ENCODE results near the gene STX4. TPM values are rescaled to one million over a fixed set of nuclear protein-coding genes. Genes with fewer than 3 reads are reported as not detected.

Gene STX4
- total and polyA plus RNA-seq, 9 of the 15 experiments (the other 6 are each of a cell fraction or from before 2014, with no cell fraction given): 3.2 to 48.0 (median 21.5) TPM

DNA sequence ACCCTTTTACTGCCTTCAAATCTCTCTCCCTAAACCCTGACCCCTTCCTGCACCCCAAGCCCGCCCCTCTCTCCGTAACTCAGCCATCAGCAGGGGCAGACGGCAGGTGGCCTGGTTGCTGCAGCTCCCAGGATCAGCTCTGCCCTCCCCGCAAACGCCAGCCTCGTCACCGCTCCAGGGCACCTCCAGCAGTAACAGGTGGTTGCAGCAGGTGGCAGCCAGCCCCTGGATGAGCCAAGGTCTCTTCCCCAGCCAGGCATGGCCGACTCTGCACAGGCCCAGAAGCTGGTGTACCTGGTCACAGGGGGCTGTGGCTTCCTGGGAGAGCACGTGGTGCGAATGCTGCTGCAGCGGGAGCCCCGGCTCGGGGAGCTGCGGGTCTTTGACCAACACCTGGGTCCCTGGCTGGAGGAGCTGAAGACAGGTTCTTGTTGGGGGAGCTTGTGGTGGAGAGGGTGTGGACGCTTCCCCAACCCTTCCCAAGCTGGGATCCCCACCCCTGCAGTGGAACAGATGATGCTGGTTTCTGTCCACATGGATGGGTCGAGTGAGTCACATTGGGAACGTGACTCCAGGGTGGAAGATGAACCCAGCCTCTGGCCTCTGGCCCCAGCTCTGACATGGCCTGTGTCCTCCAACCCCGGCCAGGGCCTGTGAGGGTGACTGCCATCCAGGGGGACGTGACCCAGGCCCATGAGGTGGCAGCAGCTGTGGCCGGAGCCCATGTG is 47.8 kb upstream of the STX4 start (continued):
- no peak for TF ChIP-seq PHF8 (IDR thresholded peaks at IDR 0.05; ENCODE audit: borderline replicate concordance, low read length)
- no peak for TF ChIP-seq CBX8 (IDR thresholded peaks at IDR 0.05; ENCODE audit: borderline replicate concordance, extremely low read depth, low read depth, low read length, poor library complexity, severe bottlenecking)
- TF ChIP-seq TCF7L2 (IDR thresholded peaks at IDR 0.05; ENCODE audit: low read depth, low read length): no peak
- TF ChIP-seq NFE2 (IDR thresholded peaks at IDR 0.05; ENCODE audit: low read depth): no peak
- no peak for TF ChIP-seq ZNF224 (CRISPR knock-in tag; IDR thresholded peaks at IDR 0.05)
- 0 out of 2 replicates have a peak, but pooled peaks have one; percentile 33 for TF ChIP-seq ARID1B (IDR thresholded peaks at IDR 0.05)
- TF ChIP-seq, protein P1, sequence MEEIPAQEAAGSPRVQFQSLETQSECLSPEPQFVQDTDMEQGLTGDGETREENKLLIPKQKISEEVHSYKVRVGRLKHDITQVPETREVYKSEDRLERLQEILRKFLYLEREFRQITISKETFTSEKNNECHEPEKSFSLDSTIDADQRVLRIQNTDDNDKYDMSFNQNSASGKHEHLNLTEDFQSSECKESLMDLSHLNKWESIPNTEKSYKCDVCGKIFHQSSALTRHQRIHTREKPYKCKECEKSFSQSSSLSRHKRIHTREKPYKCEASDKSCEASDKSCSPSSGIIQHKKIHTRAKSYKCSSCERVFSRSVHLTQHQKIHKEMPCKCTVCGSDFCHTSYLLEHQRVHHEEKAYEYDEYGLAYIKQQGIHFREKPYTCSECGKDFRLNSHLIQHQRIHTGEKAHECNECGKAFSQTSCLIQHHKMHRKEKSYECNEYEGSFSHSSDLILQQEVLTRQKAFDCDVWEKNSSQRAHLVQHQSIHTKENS (CRISPR knock-in tag; IDR thresholded peaks at IDR 0.05): no peak
- TF ChIP-seq SRSF1 (IDR thresholded peaks at IDR 0.05; ENCODE audit: low read depth, low read length): no peak
- TF ChIP-seq, protein P2, sequence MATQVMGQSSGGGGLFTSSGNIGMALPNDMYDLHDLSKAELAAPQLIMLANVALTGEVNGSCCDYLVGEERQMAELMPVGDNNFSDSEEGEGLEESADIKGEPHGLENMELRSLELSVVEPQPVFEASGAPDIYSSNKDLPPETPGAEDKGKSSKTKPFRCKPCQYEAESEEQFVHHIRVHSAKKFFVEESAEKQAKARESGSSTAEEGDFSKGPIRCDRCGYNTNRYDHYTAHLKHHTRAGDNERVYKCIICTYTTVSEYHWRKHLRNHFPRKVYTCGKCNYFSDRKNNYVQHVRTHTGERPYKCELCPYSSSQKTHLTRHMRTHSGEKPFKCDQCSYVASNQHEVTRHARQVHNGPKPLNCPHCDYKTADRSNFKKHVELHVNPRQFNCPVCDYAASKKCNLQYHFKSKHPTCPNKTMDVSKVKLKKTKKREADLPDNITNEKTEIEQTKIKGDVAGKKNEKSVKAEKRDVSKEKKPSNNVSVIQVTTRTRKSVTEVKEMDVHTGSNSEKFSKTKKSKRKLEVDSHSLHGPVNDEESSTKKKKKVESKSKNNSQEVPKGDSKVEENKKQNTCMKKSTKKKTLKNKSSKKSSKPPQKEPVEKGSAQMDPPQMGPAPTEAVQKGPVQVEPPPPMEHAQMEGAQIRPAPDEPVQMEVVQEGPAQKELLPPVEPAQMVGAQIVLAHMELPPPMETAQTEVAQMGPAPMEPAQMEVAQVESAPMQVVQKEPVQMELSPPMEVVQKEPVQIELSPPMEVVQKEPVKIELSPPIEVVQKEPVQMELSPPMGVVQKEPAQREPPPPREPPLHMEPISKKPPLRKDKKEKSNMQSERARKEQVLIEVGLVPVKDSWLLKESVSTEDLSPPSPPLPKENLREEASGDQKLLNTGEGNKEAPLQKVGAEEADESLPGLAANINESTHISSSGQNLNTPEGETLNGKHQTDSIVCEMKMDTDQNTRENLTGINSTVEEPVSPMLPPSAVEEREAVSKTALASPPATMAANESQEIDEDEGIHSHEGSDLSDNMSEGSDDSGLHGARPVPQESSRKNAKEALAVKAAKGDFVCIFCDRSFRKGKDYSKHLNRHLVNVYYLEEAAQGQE (IDR thresholded peaks at IDR 0.05; ENCODE audit: borderline replicate concordance): peak; percentile 63
- TF ChIP-seq, protein P2 (CRISPR knock-in tag; IDR thresholded peaks at IDR 0.05; ENCODE audit: low read depth): peak; percentile 62; the same call in 1 of the 2 replicates
- TF ChIP-seq, protein P3, sequence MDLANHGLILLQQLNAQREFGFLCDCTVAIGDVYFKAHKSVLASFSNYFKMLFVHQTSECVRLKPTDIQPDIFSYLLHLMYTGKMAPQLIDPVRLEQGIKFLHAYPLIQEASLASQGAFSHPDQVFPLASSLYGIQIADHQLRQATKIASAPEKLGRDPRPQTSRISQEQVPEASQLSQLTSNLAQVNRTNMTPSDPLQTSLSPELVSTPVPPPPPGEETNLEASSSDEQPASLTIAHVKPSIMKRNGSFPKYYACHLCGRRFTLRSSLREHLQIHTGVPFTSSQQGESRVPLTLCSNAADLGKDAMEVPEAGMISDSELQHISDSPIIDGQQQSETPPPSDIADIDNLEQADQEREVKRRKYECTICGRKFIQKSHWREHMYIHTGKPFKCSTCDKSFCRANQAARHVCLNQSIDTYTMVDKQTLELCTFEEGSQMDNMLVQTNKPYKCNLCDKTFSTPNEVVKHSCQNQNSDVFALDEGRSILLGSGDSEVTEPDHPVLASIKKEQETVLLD (IDR thresholded peaks at IDR 0.05): no peak
- TF ChIP-seq SAFB2 (IDR thresholded peaks at IDR 0.05; ENCODE audit: borderline replicate concordance, low read depth, low read length, severe bottlenecking): no peak
- TF ChIP-seq, protein P4, sequence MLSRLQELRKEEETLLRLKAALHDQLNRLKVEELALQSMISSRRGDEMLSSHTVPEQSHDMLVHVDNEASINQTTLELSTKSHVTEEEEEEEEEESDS (CRISPR knock-in tag; IDR thresholded peaks at IDR 0.05): no peak
- no peak for TF ChIP-seq PML (IDR thresholded peaks at IDR 0.05; ENCODE audit: low read length)

Data from K562 (cell line).